ENCODE measurements around the gene MED12L. TPM values are rescaled to one million over a fixed set of nuclear protein-coding genes. Genes with fewer than 3 reads are reported as not detected.

MED12L gene
- total RNA-seq, 2 experiments from 2014 or later: 12.6 to 32.7 TPM

DNA sequence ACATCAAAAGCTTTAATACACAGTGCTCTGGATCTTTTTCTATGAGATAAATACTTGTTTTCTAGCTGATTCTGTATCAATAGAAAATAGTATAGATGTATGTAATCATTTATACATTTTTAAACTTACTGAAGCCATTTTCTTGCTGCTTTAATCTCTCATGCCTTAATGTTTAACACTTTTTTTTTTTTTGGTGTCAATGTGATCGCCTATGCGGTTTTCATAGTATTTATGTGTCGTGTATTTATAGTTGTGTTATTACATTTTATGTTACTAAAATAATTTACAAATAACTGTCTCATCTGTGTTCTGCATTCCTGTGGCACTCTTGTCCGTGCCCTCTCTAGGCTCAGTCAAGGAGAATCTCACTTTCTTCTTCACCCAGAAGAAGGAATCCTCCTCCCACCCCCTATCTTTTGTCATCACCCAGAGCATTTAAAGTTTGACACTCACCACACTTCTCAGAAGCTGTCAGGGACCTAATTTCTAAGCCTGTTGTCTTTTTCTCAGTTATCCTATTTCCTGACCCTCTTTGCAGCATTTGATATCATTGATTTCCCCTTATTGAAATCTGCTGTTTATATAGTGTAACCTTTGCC is 138.9 kb downstream of the MED12L start:
- intact Hi-C loops (cut with micrococcal nuclease; ENCODE audit: unreplicated experiment): loop anchor here (10.0 kb wide), 1 partner anchor 610 kb away; no protein-coding TSS in a partner anchor
- H3K27ac ChIP-seq (ENCODE audit: low read depth, low read length, poor library complexity, severe bottlenecking): no peak overlapping the region
- H4K20me1 ChIP-seq (ENCODE audit: insufficient read depth, low read length): no peaks in the 10 kb centered on the region
- BruUV-seq (replicated peaks): no TSS peak
- no peak for DNase-seq (ENCODE audit: low spot score)
- H3K4me2 ChIP-seq (ENCODE audit: low read length): no peak overlapping the region
- H3K9me3 ChIP-seq (ENCODE audit: low read length): no peaks in the 10 kb centered on the region
- H3K4me3 ChIP-seq (ENCODE audit: low read depth, low read length, poor library complexity, severe bottlenecking): no peak overlapping the region
- POLR2A ChIA-PET: interaction anchor here (0.9 kb wide), 1 partner anchor 13 kb away, joined by 6 read pairs; no protein-coding TSS in a partner anchor
- H3K79me2 ChIP-seq (ENCODE audit: insufficient read depth, low read depth, low read length): no peaks in the 10 kb centered on the region
- H2AFZ ChIP-seq (ENCODE audit: low read length): no peak overlapping the region
- CTCF ChIA-PET (ENCODE audit: unreplicated experiment): no interaction called here
- TF ChIP-seq EZH2phosphoT487 (IDR thresholded peaks at IDR 0.05; ENCODE audit: borderline replicate concordance, low read depth, low read length): no peak
- TF ChIP-seq, protein P1, sequence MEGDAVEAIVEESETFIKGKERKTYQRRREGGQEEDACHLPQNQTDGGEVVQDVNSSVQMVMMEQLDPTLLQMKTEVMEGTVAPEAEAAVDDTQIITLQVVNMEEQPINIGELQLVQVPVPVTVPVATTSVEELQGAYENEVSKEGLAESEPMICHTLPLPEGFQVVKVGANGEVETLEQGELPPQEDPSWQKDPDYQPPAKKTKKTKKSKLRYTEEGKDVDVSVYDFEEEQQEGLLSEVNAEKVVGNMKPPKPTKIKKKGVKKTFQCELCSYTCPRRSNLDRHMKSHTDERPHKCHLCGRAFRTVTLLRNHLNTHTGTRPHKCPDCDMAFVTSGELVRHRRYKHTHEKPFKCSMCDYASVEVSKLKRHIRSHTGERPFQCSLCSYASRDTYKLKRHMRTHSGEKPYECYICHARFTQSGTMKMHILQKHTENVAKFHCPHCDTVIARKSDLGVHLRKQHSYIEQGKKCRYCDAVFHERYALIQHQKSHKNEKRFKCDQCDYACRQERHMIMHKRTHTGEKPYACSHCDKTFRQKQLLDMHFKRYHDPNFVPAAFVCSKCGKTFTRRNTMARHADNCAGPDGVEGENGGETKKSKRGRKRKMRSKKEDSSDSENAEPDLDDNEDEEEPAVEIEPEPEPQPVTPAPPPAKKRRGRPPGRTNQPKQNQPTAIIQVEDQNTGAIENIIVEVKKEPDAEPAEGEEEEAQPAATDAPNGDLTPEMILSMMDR (conservative IDR thresholded peaks at IDR 0.05; ENCODE audit: low read length): no peak
- no peaks in the 10 kb centered on the region for H3K36me3 ChIP-seq (ENCODE audit: insufficient read depth, low read length)
- no peaks in the 10 kb centered on the region for H3K9me2 ChIP-seq (ENCODE audit: insufficient read depth, low read length)
- peaks cover 4% of the 10 kb centered on the region for H3K4me1 ChIP-seq (ENCODE audit: insufficient read depth, low read length, poor library complexity, severe bottlenecking)

DNA sequence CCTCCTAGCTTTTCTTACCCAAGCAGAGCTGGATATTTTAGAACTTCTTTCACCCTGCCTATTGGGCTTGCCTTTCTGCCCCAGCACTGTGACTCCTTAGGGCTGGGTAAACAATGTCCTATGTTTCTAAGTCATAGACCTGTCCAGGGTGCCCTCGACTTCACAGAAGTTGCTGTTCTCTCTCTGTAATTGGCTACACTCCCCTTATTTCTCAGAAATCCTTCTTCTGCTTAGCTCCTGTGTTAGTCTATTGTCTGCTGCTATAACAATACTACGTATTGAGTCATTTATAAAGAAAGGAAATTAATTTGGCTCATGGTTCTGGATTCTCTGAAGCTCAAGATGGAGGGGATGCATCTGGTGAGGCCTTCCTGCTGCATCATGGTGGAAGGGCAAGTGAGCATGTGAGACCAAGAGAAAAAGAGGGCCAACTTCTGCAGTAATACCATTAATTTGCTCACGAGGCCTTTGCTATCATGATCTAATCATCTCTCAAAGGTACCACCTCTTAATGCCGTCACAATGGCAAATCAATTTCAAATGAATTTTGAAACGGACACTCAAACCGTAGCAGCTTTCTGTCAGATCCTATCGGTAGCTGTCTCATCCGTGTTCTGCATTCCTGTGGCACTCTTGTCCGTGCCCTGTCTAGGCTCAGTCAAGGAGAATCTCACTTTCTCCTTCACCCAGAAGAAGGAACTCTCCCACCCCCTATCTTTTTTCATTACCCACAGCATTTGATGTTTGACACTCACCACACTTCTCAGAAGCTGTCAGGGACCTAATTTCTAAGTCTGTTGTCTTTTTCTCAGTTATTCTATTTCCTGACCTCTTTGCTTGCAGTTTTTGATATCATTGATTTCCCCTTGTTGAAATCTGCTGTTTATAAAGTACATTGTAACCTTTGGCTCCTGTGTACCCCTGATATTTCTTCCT is 139.8 kb downstream of the MED12L start:
- H4K20me1 ChIP-seq (ENCODE audit: insufficient read depth, low read length): no peaks in the 10 kb centered on the region
- H3K9me2 ChIP-seq (ENCODE audit: insufficient read depth, low read length): no peaks in the 10 kb centered on the region
- TF ChIP-seq EZH2phosphoT487 (IDR thresholded peaks at IDR 0.05; ENCODE audit: borderline replicate concordance, low read depth, low read length): no peak
- TF ChIP-seq, protein P1 (conservative IDR thresholded peaks at IDR 0.05; ENCODE audit: low read length): no peak
- intact Hi-C loops (cut with micrococcal nuclease; ENCODE audit: unreplicated experiment): loop anchor here (5.0 to 10.0 kb wide), 2 partner anchors 102 to 609 kb away; partner anchors contain the start of gene P2RY13
- BruUV-seq (replicated peaks): no TSS peak
- POLR2A ChIA-PET: no interaction called here
- no peak overlapping the region for H3K27ac ChIP-seq (ENCODE audit: low read depth, low read length, poor library complexity, severe bottlenecking)
- H3K9me3 ChIP-seq (ENCODE audit: low read length): no peaks in the 10 kb centered on the region
- no peak for DNase-seq (ENCODE audit: low spot score)
- CTCF ChIA-PET (ENCODE audit: unreplicated experiment): no interaction called here
- H3K4me3 ChIP-seq (ENCODE audit: low read depth, low read length, poor library complexity, severe bottlenecking): no peak overlapping the region
- H2AFZ ChIP-seq (ENCODE audit: low read length): no peak overlapping the region
- H3K4me2 ChIP-seq (ENCODE audit: low read length): no peak overlapping the region
- H3K4me1 ChIP-seq (ENCODE audit: insufficient read depth, low read length, poor library complexity, severe bottlenecking): peaks cover 5% of the 10 kb centered on the region
- no peaks in the 10 kb centered on the region for H3K79me2 ChIP-seq (ENCODE audit: insufficient read depth, low read depth, low read length)
- H3K36me3 ChIP-seq (ENCODE audit: insufficient read depth, low read length): no peaks in the 10 kb centered on the region

All from OCI-LY7 (cell line).